ENCODE measurements around the gene CDT1.

CDT1 gene

DNA sequence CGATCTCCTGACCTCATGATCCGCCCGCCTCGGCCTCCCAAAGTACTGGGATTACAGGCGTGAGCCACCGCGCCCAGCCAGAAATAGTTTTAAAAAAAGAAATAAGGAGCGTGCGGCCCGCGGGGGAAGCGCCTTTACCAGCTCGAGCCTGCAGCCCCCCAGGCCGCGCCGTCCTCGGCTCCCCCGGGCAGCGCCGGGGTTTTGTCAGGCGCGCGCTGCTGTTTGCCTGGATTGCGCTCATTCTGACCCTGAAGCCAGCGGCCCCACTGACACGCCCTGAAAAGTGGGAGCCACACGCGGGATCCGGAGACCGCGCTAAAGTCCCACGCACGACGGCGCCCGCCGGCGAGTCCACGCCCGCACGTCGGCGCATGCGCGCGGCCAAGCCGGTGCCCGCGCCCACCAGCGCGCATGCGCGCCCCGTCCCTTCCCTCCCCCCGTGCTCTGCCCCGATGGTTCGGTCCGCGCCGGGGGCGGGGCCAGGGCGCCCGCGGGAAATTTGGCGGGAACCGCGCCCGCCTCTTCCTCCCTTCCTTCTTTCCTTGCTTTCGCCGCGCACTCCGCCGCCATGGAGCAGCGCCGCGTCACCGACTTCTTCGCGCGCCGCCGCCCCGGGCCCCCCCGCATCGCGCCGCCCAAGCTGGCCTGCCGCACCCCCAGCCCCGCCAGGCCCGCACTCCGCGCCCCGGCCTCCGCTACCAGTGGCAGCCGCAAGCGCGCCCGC, at the start of gene CDT1:
Gene CDT1 (plus strand): TSS at position 526 of the 724 bp plus-strand sequence. CDS start 43 bp downstream, at position 569.
- DNase-seq = peak; percentile 83

DNA sequence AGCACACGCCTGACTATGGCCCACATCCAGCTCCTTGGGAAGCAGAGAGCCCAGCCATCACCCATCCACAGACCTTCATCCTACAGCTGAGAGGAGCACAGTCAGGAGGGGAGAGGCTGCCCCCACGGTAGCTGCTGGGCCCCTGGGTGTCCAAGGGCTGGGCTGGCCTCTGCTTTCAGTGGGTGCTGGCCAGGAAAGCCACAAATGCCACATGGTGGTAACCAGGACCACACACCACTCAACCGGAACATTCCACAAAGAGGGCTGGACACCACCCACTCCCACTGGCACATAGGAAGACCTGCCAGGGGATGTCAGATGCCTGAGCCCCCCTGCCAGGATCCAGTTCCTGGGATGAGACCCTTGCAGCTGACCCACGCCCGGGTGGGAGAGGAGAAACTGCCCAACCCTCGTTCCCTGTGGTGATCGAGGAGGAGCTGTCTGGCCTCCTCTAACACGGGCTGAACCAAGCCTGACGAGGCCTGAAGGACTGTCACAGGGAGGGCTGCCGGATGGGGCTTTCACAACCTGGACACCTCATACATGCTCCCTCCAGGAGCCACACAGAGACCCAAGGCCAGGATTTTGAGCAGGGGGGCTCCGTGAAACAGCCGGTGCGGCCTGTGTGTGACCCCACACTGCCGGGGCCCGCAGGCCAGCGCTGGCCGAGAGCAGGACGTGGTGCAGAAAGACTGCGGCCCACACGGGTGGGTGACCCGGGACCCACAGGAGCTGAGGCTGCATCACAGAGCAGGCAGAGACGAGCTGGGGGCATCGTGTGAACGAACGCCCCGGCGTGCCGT, 49.3 kb upstream of the CDT1 start:
- no peak for DNase-seq

DNA sequence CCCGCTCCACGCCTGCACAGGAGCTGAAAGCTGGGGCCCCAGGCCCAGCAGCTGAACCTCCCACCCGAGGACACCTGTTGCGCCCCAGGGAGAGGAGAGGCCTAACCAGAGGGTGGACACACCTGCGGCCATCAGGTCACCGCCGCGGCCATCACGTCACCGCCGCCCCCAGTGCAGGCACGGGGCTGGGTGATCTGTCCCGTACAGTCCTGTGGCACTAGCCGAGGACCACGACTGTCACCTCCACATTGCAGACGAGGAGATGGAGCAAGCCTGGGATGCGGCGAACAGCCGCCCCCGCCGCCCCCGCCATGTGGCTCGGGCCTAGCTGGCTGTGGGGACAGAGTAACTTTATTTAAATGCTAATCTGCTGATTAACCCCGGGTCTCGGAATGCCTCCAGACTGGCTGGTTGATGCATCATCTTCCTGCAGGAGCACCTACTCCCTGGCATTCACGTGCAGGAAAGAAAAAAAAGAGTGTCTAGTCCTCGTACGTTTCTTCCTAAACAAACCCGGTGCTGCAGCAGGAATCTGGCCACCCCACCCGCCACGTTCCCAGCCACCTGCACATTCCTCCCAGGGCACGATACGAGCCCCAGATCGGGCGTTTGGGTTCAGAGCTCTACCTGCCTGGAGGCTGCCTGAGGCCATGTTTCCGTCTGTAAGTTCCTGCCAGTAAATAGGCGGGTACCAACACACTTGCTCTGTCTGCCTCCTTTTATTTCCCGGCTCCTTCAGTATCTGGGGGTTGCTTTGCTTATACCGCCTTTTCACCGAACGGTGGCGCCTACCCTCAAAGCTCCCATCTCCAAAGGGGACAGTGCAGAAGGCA, 48.5 kb upstream of the CDT1 start:
- DNase-seq = no peak

DNA sequence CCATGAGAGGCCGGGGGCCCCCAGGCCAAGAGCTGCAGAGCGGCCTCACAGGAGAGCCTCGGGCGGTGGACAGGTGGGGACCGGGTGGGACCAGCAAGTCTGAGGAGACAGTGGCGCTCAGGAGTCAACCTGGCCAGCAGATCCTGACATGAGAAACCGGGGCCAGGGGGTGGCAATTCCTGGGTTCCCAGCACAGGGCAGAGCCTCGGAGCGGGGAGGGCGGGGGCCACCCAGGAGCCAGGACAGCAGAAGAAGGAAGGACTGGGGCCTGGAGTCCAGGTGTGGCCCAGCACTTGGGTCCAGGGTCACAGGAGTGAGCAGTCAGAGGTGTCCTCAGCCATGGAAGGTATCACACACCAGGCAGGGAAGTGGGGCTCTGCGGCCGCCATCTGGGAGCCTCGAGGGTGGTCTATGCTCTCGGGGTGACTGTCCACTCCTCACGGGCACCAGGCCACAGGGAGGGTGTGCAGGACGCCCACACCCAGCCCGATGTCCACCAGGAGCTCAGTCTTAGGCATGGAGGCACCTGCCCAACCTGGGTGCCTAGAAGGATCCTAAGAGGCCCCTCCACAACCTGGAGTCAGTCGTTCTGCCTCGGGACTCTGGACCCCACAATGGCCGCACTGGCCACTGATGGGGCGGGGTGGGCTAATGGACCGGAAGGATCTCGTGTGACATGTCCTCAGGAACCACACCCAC, 47.7 kb upstream of the CDT1 start:
- no peak for DNase-seq

DNA sequence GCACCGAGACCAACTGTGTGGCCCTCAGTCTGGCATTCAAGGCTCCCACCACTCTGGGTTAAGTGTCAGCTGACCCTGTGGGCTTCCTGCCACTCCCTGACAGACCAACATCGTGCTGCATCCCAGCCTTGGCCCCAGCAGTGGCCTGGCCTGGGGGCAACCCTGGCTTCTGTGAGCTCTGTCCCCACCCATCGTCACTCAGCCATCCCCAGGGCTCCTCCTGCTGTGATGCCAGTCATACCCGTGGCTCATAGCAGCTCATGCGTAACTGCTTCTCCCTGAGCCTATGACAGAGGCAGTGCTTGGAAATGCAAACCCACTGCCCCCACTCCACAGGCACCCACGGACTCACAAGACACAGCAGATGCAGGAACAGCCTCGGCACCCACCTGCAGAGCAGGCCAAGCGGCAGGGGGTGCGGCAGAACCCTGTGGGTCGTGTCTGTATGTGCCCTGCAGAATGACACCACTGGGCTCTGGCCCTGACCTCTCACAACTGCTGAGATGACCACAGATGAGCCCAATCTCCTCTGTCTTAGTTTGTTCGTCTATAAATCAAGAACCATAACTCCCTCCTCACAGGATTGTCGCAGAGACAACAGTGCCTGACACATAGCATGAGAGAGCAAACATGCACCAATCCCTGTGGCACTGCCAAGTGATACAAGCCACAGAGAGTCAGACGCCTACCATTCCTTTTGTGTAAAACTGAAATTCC, 45.2 kb upstream of the CDT1 start:
- no peak for DNase-seq

DNA sequence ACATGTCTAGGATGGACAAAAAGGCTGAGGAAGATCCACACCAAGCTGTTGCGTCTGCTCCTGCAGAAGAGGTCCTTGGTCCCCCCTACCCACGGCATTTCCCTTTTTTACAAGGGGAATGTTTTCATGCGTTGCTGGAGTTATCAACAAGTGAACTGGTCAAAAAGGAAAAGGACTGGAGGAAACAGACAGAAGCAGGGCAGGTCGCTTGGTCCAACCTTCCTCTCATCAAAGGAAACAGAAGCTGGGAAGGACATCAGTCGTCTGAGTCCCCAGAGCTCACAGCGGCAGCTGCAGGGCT, 44.7 kb upstream of the CDT1 start:
- no peak for DNase-seq

DNA sequence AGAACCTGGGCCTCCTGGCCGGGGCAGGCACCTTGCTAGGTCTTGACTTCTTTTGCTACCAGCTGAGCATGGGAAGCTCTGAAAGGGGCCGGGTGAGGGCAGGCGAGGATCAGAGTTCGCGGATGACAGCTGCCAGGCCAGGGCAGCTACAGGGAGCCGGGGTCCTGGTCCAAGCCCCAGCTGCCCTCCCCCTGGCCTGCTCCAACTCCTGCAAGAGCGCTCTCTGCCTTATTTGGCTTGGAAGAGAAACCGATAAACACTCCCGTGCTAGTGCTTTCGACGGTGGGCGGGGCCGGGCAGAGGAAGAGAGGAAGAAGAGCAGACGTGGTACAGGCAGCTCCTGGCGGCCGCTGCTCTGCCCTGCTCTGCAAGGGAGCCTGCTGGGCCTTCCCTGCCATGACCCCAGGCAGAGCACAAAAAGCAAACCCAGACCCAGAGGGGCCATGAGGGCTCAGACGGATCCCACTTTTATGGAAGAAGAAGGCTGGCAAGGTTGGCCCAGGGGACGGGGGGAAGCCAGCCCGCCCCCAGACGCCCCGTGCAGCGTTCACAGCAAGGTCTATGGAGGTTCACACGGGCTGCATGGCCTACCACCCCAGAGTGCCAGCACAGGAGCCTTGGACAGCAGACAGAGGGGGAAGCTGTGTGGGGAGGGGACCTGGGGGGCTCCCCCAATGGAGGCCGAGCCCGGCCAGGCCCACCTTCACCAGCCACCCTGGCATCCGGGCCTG, 44.2 kb upstream of the CDT1 start:
- DNase-seq = no peak

DNA sequence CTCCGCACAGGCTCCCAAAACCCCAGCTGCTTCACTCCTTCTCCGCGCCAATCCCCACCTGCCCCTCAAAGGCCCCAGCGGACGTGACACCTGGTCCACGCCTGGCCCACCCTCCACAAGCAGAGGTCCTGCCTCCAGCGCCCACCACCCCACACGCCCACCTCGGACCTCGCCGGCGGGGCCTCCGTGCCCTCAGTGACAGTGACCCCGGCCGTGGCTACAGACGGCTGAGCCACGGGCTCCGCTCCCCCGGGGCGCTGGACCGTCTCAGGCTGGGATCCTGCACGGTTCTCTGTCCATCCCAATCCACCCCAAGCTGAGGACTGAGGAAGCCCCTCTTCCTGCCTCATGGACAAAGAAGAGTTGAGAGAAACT, 43.6 kb upstream of the CDT1 start:
- DNase-seq = no peak

DNA sequence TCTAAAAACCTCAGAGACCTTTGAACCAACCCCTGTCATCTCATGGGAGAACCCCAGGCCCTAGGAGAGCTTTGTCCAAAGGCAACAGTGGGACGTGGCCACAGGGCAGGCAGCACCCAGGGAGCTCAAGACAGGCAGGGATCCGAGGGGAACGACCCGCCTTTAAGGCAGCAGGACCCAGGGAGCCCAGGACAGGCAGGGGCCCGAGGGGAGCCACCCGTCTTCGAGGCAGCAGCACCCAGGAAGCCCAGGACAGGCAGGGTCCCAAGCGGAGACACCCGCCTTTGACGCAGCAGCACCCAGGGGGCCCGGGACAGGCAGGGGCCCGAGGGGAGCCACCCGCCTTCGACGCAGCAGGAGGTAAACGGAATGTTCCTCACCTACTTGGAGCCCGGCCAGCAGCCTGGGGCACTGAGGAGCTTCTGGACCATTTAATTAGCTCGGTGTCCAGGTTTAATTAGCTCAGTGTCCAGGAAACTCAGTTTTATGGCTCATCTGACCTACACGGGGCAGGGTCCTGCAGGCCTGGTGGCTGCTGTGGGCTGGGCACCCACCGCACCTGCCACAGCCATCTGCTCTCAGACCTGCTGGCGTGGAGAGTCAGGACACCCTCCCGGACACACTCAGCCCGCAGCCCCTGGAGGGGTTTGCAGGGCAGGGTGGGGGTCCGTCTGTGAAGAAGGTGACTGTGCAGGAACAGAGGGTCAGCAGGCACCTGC, 43.0 kb upstream of the CDT1 start:
- no peak for DNase-seq

DNA sequence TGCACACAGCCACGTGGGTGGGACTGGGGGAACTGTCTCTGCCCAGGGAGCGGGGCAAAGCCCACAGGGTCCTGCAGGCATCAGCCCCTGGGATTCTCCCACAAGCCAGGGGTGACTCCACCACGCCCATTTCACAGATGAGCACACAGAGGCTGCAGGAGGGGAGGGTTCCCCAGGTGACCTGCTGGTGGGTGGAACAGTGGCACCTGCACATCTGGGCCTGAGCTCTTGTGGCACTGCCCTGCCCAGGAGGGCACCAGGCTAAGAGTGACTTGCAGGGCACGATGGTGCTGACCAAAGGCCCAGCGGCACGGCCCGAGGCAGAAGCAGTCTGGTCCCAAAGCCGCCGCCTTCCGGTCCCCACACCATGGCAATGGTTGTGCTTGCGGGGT, 42.5 kb upstream of the CDT1 start:
- DNase-seq = no peak

DNA sequence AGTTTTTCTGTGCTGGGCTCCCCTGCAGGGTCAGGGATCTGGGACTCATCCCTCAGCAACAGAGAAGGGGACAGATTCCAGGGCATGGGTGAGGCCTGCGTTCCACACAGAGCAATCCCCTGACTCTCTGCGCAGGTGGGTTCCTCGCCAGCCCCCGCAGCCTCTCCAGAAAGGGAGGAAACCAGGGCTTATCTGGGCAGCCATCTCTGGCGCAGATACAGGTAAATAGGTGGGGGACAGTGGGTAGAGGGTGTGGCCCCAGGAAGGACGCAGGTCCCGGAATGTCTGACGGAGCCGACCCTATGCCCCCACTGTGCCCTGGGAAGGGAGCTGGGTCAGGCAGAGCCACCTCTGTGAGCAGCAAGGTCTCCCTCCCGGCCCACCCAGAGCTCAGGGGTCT, 41.8 kb upstream of the CDT1 start:
- DNase-seq = no peak

DNA sequence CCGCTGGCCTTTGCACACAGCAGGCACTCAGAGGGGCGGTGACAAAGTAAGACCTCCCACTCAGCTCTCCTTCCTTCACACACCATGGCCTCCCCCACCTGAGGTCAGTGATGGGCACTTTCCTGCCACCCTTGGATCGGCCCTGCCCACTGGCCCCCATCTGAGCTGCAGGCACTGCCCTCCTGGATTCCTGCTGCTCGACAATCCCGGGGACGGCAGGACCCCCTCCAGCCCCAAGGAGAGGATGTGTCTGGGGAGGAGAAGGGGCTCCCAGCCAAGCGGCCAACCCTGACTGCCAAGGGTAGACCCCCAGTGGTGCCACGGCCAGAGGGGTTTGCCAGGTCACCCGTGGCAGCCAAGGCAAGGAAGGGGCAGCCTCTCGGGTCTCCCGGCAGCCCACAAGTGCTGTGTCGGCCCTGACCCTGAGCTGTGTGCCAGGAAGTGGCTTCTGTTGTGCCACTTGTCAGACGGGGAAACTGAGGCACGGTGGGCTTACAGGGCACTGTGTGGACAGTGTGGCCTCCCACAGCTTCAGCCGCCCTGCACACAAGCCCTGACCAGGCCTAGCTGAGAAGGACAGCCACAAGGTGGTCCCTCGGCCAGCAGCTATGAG, 41.2 kb upstream of the CDT1 start:
- DNase-seq = no peak

DNA sequence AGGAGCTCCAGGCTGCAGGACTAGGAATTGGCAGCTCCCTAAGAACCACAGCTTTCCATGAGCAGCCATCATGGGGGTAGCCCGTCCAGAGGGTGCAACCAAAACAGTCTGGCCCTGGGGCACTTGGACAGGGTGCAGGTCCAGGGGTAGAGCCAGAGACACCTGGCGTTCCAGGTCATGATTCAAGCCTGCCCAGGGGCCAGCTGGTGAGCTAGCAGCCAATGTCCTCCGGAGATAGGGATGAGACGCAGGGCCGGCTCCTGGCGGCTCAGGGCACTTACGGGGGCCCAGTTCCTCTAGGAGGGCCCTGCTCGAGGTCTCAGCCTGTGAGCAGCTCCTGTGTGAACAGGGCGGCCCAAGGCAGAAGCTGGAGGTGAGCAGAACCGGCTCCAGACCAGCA, 40.6 kb upstream of the CDT1 start:
- no peak for DNase-seq

DNA sequence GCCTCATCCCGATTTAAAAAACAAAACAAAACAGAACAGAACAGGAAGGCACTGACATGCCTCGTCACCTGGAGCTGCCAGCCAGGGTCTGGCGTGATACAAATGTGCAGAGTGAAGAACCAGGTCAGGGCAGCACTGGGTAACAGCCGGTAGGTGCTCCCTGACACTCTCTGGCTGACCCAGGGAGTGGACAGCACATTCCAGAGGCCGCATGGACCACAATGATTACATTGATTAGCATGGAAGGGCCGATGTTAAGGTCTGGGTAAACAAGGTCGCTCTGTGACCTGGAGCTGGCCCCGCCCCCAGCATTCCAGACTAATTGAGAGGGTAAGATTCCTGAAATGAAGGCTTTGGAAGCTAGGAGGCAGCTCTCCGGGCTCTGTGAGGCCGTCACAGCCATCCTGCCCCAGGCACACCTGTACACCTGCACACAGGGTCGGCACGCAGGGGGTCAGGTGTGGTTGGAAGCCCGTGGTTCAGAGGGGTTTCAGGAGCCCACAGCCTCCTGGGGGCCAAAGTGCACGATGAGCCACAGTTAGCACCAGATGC, 40.0 kb upstream of the CDT1 start:
- no peak for DNase-seq

DNA sequence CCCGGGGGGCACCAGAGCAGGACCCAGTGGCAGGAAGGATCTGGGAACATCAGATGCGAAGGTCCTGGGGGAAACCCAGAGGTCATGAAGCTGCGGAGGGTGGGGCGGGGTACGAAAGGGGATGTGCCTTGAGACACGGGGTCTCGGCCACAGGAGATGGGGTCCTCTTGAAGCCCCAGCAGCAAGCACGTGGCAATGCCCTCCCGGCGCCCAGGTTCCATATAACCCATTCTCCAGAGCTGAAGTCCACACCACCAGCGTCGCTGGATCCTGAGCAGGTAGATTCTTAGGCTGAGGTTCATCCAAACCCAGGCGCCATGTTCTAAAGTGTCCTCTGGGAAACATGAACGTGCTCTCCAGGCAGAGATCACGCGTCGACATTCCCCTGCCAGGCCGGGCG, 39.5 kb upstream of the CDT1 start:
- DNase-seq = no peak

DNA sequence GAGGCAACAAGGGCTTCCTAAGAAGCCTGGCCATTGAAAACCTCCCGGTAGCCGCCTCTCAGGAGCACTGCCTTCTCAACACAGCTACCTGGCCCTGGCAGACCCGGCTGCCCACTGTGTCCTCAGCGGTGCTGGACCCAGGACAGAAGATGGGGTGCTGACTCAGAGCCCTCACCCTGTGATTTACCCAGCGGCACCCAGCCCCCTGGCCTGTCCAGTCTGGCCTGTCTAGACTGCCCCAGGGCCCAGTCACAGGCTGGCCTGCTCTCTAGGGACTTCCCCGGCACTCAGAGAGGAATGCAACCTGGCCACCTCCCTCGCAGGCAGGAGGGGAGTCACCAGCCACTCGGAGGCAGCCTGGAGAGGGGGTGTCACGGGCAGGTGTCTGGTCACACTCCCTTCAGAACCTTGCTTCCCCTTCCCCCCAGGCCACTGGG, 38.7 kb upstream of the CDT1 start:
- no peak for DNase-seq

DNA sequence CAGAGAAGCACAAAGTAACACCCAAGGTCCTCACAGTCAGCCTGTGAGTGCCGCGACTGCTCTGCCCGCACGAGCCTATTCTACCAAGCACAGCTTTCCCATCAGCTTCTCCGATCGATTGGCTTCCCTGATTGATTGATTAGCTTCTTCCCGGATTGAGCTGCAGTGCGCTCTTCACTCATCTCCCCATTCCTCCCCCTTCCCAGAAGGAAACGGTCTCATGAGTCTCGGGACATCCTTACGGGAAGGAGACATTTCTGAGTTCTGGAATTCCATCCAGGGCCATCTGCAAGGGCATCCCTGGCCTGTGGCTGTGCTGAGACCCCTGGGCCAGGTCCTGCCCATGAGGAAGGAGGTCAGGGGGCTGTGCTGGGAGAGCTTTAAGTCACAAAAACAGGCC, 36.6 kb upstream of the CDT1 start:
- DNase-seq = no peak

DNA sequence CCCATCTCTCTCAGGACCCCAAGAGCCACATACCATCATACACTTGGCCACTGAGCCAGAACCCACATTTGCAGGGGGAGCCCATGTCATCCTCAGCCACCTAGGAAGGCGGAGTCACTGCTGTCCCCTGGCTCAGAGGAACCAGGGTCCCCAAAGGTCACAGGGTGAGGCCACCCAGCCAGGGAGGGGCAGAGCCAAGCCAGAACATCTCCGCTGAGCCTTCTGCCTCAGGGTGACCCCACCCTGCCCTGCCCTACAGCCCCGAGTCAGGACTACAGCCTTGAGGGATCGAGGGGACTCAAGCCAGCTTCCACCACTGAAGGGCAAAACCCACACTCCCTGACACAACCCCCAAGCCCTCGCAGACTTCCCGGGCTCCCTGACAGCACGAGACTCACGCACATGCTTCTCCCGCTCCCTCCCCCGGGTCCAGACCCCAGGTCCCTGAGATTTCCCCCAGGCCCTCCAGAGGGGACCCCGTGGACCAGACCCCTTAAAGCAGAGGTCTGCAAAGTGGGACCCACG, 36.0 kb upstream of the CDT1 start:
- DNase-seq = no peak

DNA sequence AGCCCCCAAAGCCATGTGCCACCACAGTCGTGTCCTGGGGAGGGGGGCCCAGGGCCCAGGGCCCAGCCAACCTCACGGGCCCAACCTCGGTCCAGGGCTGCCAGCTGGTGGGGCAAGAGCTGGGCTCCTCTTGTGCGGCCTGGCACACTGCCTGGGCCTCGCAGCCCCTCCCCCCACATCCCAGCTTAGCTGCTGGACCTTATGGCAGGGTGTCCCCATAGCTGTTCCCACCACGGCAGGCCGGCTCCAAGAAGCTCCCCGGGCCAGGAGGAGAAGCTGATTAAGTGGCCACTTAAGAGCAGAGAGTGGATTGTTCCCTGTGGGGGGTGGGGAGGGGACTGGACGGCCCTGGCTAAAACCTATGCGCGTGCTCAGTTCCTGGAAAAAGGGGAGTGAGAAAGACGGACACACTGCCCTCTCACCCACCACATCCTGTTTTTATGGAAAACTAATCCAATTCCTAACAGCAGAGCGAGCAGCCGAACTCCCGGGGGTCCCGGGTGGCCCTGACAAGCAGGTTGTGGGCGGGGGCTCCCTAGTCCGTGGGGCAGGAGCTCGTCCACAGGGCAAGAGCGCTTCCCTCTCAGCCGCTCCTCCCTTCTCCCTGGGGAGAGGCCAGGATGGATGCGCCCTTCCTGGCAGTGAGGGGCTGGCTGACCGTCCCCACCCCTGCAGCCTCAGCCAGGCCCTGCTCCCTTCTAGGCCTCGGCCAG, 35.4 kb upstream of the CDT1 start:
- DNase-seq = no peak

All from NCI-H1092 treated with DMSO at 0.1 percent for 48 hours (cell line).